Measurements from ENCODE around the gene KICS2.

- TF ChIP-seq CTCF (IDR thresholded peaks at IDR 0.05; ENCODE audit: control extremely low read depth in 1 of 3, insufficient read depth in 1 of 3, low read depth in 1 of 3, low read length in 3 of 3), result no peak
- TF ChIP-seq POLR2A (IDR thresholded peaks at IDR 0.05; ENCODE audit: control extremely low read depth in 1 of 2, low read depth in 2 of 2, low read length in 2 of 2), result no peak
- TF ChIP-seq, protein P1, sequence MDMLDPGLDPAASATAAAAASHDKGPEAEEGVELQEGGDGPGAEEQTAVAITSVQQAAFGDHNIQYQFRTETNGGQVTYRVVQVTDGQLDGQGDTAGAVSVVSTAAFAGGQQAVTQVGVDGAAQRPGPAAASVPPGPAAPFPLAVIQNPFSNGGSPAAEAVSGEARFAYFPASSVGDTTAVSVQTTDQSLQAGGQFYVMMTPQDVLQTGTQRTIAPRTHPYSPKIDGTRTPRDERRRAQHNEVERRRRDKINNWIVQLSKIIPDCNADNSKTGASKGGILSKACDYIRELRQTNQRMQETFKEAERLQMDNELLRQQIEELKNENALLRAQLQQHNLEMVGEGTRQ (IDR thresholded peaks at IDR 0.05; ENCODE audit: low read length), result no peak
- no peak for TF ChIP-seq POU5F1 (IDR thresholded peaks at IDR 0.05; ENCODE audit: low read depth, low read length)
- TF ChIP-seq MAFK (IDR thresholded peaks at IDR 0.05; ENCODE audit: low read depth, low read length), result no peak
- no peak for TF ChIP-seq CEBPB (IDR thresholded peaks at IDR 0.05; ENCODE audit: low read depth, low read length)
- TF ChIP-seq RFX5 (IDR thresholded peaks at IDR 0.05; ENCODE audit: borderline replicate concordance, low read depth, low read length), result no peak
- TF ChIP-seq TBP (IDR thresholded peaks at IDR 0.05; ENCODE audit: low read depth, low read length), result no peak
These were observed 44.0 kb downstream of the KICS2 start for GRCh38 chr12:64178122-64178521.
